Measurements from ENCODE around the gene PLK5.

The PLK5 gene

DNA sequence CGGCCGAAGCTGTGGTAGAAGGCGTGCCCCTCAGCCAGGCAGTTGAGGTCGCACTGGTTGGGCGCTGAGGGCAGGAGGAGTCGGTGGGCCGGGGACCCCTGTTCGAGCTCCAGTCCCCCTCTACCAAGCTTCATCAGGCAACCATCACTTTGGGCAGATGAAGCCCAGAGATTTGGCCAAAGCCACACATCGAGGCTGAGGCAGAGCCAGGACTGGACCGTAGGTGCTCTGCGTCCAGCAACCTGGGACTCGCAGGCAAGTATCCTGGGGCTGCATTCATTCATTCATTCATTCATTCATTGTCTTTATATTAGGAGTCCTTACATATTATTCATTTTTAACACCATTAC is 15.4 kb upstream of the PLK5 start:
- TF ChIP-seq FOXM1 (IDR thresholded peaks at IDR 0.05; ENCODE audit: borderline replicate concordance, low read depth), result no peak
- TF ChIP-seq ZBTB7A (IDR thresholded peaks at IDR 0.05; ENCODE audit: low read depth), result peak; percentile 49; the same call in 1 of the 2 replicates

DNA sequence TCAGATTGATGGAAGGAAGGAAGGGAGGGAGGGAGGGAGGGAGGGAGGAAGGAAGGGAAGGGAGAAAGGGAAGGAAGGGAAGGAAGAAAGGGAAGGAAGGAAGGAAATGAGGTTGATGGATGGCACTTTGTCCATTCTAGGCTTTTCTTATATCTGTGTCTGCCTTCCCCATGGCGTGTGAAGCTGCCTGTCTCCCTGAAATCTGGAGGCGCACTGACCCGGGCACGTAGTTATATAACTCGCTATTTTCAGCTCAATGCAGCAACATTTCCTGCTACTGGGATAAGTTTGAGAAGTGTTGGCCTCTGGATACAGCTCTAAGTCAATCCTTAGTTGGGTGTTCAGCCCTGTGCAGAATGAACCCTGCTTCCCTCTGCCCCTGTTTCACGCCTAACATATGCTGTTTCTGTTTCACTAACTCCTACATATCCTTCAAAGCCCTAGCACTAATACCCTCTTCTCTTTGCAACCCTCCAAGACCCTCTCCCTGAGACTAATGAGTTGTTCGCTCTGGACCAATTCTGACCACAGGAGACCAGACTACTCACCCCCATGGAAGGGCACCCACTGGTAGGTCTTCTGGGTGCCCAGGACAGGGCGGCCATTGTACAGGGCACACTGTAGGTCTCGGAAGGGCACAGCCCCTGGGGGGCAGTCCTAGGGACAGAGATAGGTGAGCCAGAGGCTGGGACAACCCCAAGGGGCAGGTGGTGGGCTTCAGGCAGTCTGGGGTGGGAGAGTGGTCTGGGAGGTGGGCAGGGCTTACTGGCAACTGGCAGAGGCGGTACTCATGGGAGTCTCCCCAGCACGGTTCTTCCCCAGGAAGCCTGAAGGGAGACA is 14.1 kb upstream of the PLK5 start:
- no peak for TF ChIP-seq FOXM1 (IDR thresholded peaks at IDR 0.05; ENCODE audit: borderline replicate concordance, low read depth)
- no peak for TF ChIP-seq RAD21 (IDR thresholded peaks at IDR 0.05; ENCODE audit: low read depth)
- no peak for TF ChIP-seq YY1 (IDR thresholded peaks at IDR 0.05; ENCODE audit: low read depth)
- TF ChIP-seq ZBTB7A (IDR thresholded peaks at IDR 0.05; ENCODE audit: low read depth), result no peak
- no peak for TF ChIP-seq CEBPB (IDR thresholded peaks at IDR 0.05)
- TF ChIP-seq CREB1 (IDR thresholded peaks at IDR 0.05; ENCODE audit: low read depth), result no peak
- TF ChIP-seq, protein P1, sequence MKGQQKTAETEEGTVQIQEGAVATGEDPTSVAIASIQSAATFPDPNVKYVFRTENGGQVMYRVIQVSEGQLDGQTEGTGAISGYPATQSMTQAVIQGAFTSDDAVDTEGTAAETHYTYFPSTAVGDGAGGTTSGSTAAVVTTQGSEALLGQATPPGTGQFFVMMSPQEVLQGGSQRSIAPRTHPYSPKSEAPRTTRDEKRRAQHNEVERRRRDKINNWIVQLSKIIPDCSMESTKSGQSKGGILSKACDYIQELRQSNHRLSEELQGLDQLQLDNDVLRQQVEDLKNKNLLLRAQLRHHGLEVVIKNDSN (IDR thresholded peaks at IDR 0.05), result no peak
- TF ChIP-seq TAF1 (IDR thresholded peaks at IDR 0.05; ENCODE audit: low read depth), result no peak
- TF ChIP-seq TCF12 (IDR thresholded peaks at IDR 0.05; ENCODE audit: low read depth), result no peak
- no peak for TF ChIP-seq EP300 (IDR thresholded peaks at IDR 0.05; ENCODE audit: borderline replicate concordance)
- TF ChIP-seq, protein P2, sequence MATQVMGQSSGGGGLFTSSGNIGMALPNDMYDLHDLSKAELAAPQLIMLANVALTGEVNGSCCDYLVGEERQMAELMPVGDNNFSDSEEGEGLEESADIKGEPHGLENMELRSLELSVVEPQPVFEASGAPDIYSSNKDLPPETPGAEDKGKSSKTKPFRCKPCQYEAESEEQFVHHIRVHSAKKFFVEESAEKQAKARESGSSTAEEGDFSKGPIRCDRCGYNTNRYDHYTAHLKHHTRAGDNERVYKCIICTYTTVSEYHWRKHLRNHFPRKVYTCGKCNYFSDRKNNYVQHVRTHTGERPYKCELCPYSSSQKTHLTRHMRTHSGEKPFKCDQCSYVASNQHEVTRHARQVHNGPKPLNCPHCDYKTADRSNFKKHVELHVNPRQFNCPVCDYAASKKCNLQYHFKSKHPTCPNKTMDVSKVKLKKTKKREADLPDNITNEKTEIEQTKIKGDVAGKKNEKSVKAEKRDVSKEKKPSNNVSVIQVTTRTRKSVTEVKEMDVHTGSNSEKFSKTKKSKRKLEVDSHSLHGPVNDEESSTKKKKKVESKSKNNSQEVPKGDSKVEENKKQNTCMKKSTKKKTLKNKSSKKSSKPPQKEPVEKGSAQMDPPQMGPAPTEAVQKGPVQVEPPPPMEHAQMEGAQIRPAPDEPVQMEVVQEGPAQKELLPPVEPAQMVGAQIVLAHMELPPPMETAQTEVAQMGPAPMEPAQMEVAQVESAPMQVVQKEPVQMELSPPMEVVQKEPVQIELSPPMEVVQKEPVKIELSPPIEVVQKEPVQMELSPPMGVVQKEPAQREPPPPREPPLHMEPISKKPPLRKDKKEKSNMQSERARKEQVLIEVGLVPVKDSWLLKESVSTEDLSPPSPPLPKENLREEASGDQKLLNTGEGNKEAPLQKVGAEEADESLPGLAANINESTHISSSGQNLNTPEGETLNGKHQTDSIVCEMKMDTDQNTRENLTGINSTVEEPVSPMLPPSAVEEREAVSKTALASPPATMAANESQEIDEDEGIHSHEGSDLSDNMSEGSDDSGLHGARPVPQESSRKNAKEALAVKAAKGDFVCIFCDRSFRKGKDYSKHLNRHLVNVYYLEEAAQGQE (IDR thresholded peaks at IDR 0.05; ENCODE audit: low read depth), result no peak
- no peak for TF ChIP-seq NFIC (IDR thresholded peaks at IDR 0.05)
- TF ChIP-seq TEAD4 (IDR thresholded peaks at IDR 0.05), result no peak
- no peak for TF ChIP-seq MAX (IDR thresholded peaks at IDR 0.05)
- no peak for TF ChIP-seq EGR1 (IDR thresholded peaks at IDR 0.05)

GRCh38 chr19:1510442-1510806 is 13.5 kb upstream of the PLK5 start:
- TF ChIP-seq TEAD4 (IDR thresholded peaks at IDR 0.05) (peak; percentile 45; the same call in 1 of the 2 replicates), YY1 (IDR thresholded peaks at IDR 0.05; ENCODE audit: low read depth) (no peak), EGR1 (IDR thresholded peaks at IDR 0.05) (peak; percentile 37; the same call in 1 of the 2 replicates)

- TF ChIP-seq NFIC (IDR thresholded peaks at IDR 0.05) (no peak), CREB1 (IDR thresholded peaks at IDR 0.05; ENCODE audit: low read depth) (no peak), EGR1 (IDR thresholded peaks at IDR 0.05) (no peak), MAX (IDR thresholded peaks at IDR 0.05) (no peak), TCF12 (IDR thresholded peaks at IDR 0.05; ENCODE audit: low read depth) (no peak), CEBPB (IDR thresholded peaks at IDR 0.05) (no peak), ZBTB7A (IDR thresholded peaks at IDR 0.05; ENCODE audit: low read depth) (no peak), TEAD4 (IDR thresholded peaks at IDR 0.05) (no peak), EP300 (IDR thresholded peaks at IDR 0.05; ENCODE audit: borderline replicate concordance) (no peak), TAF1 (IDR thresholded peaks at IDR 0.05; ENCODE audit: low read depth) (no peak), YY1 (IDR thresholded peaks at IDR 0.05; ENCODE audit: low read depth) (no peak), FOXM1 (IDR thresholded peaks at IDR 0.05; ENCODE audit: borderline replicate concordance, low read depth) (no peak), RAD21 (IDR thresholded peaks at IDR 0.05; ENCODE audit: low read depth) (no peak)
- TF ChIP-seq, protein P2 (IDR thresholded peaks at IDR 0.05; ENCODE audit: low read depth), result no peak
- TF ChIP-seq, protein P1 (IDR thresholded peaks at IDR 0.05), result no peak
Measured at GRCh38 chr19:1510807-1511206, 13.1 kb upstream of the PLK5 start.

DNA sequence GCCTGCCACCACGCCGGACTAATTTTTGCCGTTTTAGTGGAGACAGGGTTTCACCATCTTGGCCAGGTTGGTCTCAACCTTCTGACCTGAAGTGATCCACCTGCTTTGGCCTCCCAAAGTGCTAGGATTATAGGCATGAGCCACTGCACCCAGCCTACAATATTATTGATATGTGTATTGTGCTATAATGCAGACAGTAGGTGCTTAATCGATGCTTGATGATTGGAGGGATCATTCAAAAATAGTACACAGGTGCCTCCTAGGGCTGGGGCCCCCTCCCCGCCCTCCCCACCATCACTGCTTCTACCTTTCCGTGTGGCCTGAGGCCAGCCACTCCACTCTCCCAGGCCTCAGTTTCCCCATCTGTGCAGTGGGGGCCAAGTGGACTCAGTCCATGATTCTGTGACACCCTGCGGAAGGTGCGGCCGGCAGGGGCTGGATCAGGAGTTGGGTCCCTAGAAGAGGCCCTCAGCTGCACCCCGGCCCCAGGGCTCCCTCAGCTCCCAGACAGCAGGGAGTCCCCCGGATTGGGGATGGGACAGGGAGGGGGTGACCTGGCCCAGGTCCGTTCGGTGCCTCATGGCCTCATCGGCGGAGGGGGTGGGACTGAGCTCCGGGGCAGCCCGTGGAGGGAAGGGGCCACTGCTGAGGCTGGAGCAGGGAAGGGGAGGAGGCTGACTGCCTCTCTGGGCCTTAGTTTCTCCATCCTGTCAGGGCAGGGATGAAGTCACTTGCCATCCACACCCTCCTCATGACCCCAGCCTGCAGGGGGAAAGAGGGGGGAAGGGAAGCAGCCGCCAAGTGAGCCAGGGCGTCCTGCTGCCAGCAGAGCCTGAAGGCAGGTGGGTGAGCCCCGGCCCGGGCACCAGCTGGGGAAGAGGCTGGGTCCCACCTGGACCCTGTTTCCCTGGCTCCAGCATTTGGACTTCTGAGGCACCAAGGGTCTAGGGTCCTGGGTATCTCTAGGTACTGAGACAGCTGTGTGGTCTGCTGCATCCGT is 12.3 kb upstream of the PLK5 start:
- TF ChIP-seq EP300 (IDR thresholded peaks at IDR 0.05; ENCODE audit: borderline replicate concordance), result no peak
- TF ChIP-seq EGR1 (IDR thresholded peaks at IDR 0.05), result no peak
- TF ChIP-seq NFIC (IDR thresholded peaks at IDR 0.05), result no peak
- no peak for TF ChIP-seq CEBPB (IDR thresholded peaks at IDR 0.05)
- TF ChIP-seq TCF12 (IDR thresholded peaks at IDR 0.05; ENCODE audit: low read depth), result no peak
- TF ChIP-seq RAD21 (IDR thresholded peaks at IDR 0.05; ENCODE audit: low read depth), result no peak
- TF ChIP-seq YY1 (IDR thresholded peaks at IDR 0.05; ENCODE audit: low read depth), result no peak
- TF ChIP-seq TEAD4 (IDR thresholded peaks at IDR 0.05), result no peak
- TF ChIP-seq FOXM1 (IDR thresholded peaks at IDR 0.05; ENCODE audit: borderline replicate concordance, low read depth), result no peak
- TF ChIP-seq TAF1 (IDR thresholded peaks at IDR 0.05; ENCODE audit: low read depth), result no peak
- TF ChIP-seq MAX (IDR thresholded peaks at IDR 0.05), result no peak
- TF ChIP-seq, protein P2 (IDR thresholded peaks at IDR 0.05; ENCODE audit: low read depth), result no peak

Data from Ishikawa (cell line).